ENCODE results near the gene GPR161. TPM values are rescaled to one million over a fixed set of nuclear protein-coding genes. Genes with fewer than 3 reads are reported as not detected.

GPR161 gene
- total and polyA plus RNA-seq, 2 donors (not counting 1 experiment from before 2014, with no cell fraction given): 0.07 to 0.22 TPM

GRCh38 chr1:168095476-168095875 is 41.3 kb downstream of the GPR161 start:
- no peaks in the 10 kb centered on the region for H3K4me1 Mint-ChIP-seq
- H3K27ac Mint-ChIP-seq: no peak overlapping the region
- no peak overlapping the region for H3K9ac ChIP-seq (ENCODE audit: low read length)
- intact Hi-C loops (cut with micrococcal nuclease): no loop called here
- no peaks in the 10 kb centered on the region for H4K20me1 ChIP-seq (ENCODE audit: control insufficient read depth, insufficient read depth, low read length, poor library complexity, severe bottlenecking)
- ATAC-seq (ENCODE audit: low read depth): no peak
- no peaks in the 10 kb centered on the region for H3K9me3 Mint-ChIP-seq (ENCODE audit: insufficient read depth)
- ChIA-PET CTCF (interaction anchor here (2.0 to 2.8 kb wide), 2 partner anchors 10 to 13 kb away, joined by 7 to 11 read pairs; no protein-coding TSS in a partner anchor), POLR2A (interaction anchor here (0.7 kb wide), 1 partner anchor 144 kb away, joined by 7 read pairs; no protein-coding TSS in a partner anchor)
- DNase-seq: no peak
- no peaks in the 10 kb centered on the region for H3K79me2 ChIP-seq (ENCODE audit: control insufficient read depth, insufficient read depth, low read length)
- no peak overlapping the region for H2AFZ ChIP-seq (ENCODE audit: insufficient read depth, low read depth, low read length, poor library complexity, severe bottlenecking)
- H3K27me3 Mint-ChIP-seq: peaks cover 5% of the 10 kb centered on the region
- H3K4me1 ChIP-seq (ENCODE audit: control insufficient read depth in 2 of 2, insufficient read depth in 2 of 2, low read length in 2 of 2): no peaks in the 10 kb centered on the region
- no peak overlapping the region for H3K4me2 ChIP-seq (replicated peaks; ENCODE audit: low read depth, low read length, poor library complexity, severe bottlenecking)
- no peak overlapping the region for H3K4me3 ChIP-seq (ENCODE audit: control extremely low read depth in 1 of 5, extremely low read depth in 1 of 5, insufficient read depth in 1 of 5, low read depth in 2 of 5, low read length in 4 of 5)
- TF ChIP-seq CTCF (IDR thresholded peaks at IDR 0.05): no peak
- no peak for TF ChIP-seq EZH2 (IDR thresholded peaks at IDR 0.05; ENCODE audit: borderline replicate concordance, insufficient read depth, low read depth, low read length, poor library complexity, severe bottlenecking)
- no peak overlapping the region for H3K4me3 Mint-ChIP-seq
- no peaks in the 10 kb centered on the region for H3K27me3 ChIP-seq (replicated peaks in 1 of 4; ENCODE audit: control extremely low read depth in 1 of 4, control insufficient read depth in 3 of 4, insufficient read depth in 4 of 4, low read length in 3 of 4)
- H3K27ac ChIP-seq (ENCODE audit: low read length in 2 of 2): no peak overlapping the region
- H3K9me3 ChIP-seq (ENCODE audit: control extremely low read depth in 1 of 3, control insufficient read depth in 2 of 3, insufficient read depth in 1 of 3, low read length in 2 of 3): no peaks in the 10 kb centered on the region
- WGBS (ENCODE audit: insufficient coverage): 100% methylated on average over 5 of the region's 6 CpGs
- no peaks in the 10 kb centered on the region for H3K36me3 ChIP-seq (replicated peaks in 1 of 2; ENCODE audit: control extremely low read depth in 1 of 2, control insufficient read depth in 1 of 2, extremely low read depth in 1 of 2, insufficient read depth in 2 of 2, low read length in 1 of 2)

- Histone ChIP-seq H4K20me1 (ENCODE audit: control insufficient read depth, insufficient read depth, low read length, poor library complexity, severe bottlenecking) (no peaks in the 10 kb centered on the region), H3K4me1 (ENCODE audit: control insufficient read depth in 2 of 2, insufficient read depth in 2 of 2, low read length in 2 of 2) (no peaks in the 10 kb centered on the region), H3K27me3 (replicated peaks in 1 of 4; ENCODE audit: control extremely low read depth in 1 of 4, control insufficient read depth in 3 of 4, insufficient read depth in 4 of 4, low read length in 3 of 4) (no peaks in the 10 kb centered on the region), H3K9me3 (ENCODE audit: control extremely low read depth in 1 of 3, control insufficient read depth in 2 of 3, insufficient read depth in 1 of 3, low read length in 2 of 3) (no peaks in the 10 kb centered on the region), H3K4me3 (ENCODE audit: control extremely low read depth in 1 of 5, extremely low read depth in 1 of 5, insufficient read depth in 1 of 5, low read depth in 2 of 5, low read length in 4 of 5) (no peak overlapping the region), H3K9ac (ENCODE audit: low read length) (no peak overlapping the region), H3K4me2 (replicated peaks; ENCODE audit: low read depth, low read length, poor library complexity, severe bottlenecking) (no peak overlapping the region), H3K27ac (ENCODE audit: low read length in 2 of 2) (no peak overlapping the region), H3K36me3 (replicated peaks in 1 of 2; ENCODE audit: control extremely low read depth in 1 of 2, control insufficient read depth in 1 of 2, extremely low read depth in 1 of 2, insufficient read depth in 2 of 2, low read length in 1 of 2) (no peaks in the 10 kb centered on the region), H3K79me2 (ENCODE audit: control insufficient read depth, insufficient read depth, low read length) (no peaks in the 10 kb centered on the region), H2AFZ (ENCODE audit: insufficient read depth, low read depth, low read length, poor library complexity, severe bottlenecking) (no peak overlapping the region)
- no peak overlapping the region for H3K27ac Mint-ChIP-seq
- TF ChIP-seq CTCF (IDR thresholded peaks at IDR 0.05): no peak
- TF ChIP-seq EZH2 (IDR thresholded peaks at IDR 0.05; ENCODE audit: borderline replicate concordance, insufficient read depth, low read depth, low read length, poor library complexity, severe bottlenecking): no peak
- no peak overlapping the region for H3K4me3 Mint-ChIP-seq
- 94% methylated on average over 4 of the region's 4 CpGs for WGBS (ENCODE audit: insufficient coverage)
- CTCF ChIA-PET: interaction anchor here (2.8 kb wide), 1 partner anchor 8 kb away, joined by 11 read pairs; no protein-coding TSS in a partner anchor
- POLR2A ChIA-PET: no interaction called here
- peaks cover 5% of the 10 kb centered on the region for H3K27me3 Mint-ChIP-seq
- no peaks in the 10 kb centered on the region for H3K4me1 Mint-ChIP-seq
- intact Hi-C loops (cut with micrococcal nuclease): no loop called here
- no peaks in the 10 kb centered on the region for H3K9me3 Mint-ChIP-seq (ENCODE audit: insufficient read depth)
- ATAC-seq (ENCODE audit: low read depth) (no peak), DNase-seq (no peak)
These were observed 43.1 kb downstream of the GPR161 start for GRCh38 chr1:168093616-168094015.
